NCI-H1436 treated with DMSO at 0.1 percent for 48 hours (cell line): ENCODE results near the gene B3GALT6.
"Not testable (repeated sequence)": the region's sequence is repeated elsewhere in the genome, so short reads cannot be mapped to it uniquely, and the experiment has no call there.

Experiments used
- DNase-seq: peaks from one replicate; lab custom pipeline; 2025; lab: John Stamatoyannopoulos, UW

B3GALT6 gene

GRCh38 chr1:1232208-1232795, at the start of gene B3GALT6:
B3GALT6 (plus strand) TSS chr1:1232237; CDS start chr1:1232279, 42 bp downstream.
- DNase-seq = no peak

DNA sequence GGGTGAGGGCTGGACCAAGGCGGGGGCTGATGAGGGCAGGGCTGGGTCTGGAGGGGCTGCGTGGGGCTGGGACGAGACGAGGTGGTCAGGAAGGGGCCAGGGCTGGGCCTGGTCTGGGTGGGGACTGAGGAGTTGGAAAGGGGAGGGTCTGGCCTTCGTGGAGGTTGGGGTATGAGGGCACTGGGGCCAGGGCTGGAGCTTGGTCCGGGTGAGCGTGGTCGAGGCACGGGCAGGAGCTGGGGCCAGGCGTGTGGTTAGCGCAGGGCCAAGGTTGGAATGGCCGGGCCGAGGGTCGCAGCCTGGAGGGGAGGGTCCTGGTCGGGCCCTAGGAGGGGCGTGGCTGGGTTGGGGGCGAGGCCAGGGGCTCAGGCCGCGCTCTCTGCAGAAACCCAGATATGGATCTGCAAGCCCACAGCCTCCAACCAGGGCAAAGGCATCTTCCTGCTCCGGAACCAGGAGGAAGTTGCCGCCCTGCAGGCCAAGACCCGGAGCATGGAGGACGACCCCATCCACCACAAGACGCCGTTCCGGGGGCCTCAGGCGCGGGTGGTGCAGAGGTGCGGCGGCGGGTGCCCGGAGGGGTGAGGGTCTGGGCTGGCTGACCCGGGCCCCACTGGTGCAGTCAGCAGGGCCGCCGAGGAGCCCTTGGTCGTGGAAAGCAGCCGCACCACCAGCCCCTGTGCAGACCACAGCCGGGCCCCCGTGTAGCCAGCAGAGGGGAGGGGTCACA, 49.4 kb upstream of the B3GALT6 start:
- no peak for DNase-seq

GRCh38 chr1:1183221-1183747, 48.8 kb upstream of the B3GALT6 start:
- DNase-seq = no peak

DNA sequence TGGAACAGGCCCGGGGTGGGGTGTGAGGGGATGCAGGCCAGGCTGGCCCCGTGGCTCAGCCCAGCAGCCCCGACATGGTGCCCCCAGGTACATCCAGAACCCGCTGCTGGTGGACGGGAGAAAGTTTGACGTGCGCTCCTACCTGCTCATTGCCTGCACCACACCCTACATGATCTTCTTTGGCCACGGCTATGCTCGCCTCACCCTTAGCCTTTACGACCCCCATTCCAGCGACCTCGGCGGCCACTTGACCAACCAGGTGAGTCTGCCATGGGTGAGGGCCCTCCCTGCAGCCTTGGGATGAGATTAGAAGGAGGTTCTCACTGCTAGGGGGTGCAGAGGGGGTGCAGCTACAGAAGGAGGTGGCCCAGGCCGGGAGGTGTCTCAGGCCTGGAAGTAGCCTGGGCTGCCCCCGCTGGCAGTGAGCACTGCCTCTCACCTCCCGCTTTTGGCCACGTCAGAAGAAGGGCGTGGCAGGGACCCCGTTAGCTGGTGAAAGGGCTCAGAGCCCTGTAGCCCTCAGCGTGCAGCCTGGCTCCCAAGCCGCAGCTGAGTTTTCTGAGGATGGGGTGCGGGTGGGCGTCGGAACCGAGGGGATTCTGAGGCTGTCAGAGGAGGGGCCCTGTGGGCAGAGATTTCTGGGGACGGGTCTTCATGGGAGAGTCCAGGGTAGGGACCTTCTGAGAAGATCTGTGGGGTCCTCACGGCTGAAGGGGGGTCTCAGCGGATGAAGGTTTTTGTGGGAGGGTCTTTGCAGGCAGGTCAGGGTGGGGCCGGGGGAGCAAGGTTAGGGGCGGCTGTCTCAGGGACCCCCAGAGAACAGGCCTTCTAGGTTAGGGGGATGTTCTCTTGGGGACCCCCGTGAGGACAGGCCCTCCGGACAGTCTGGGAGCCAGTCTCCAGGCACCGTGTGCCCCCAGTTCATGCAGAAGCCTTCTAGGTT, 47.9 kb upstream of the B3GALT6 start:
- DNase-seq = no peak

DNA sequence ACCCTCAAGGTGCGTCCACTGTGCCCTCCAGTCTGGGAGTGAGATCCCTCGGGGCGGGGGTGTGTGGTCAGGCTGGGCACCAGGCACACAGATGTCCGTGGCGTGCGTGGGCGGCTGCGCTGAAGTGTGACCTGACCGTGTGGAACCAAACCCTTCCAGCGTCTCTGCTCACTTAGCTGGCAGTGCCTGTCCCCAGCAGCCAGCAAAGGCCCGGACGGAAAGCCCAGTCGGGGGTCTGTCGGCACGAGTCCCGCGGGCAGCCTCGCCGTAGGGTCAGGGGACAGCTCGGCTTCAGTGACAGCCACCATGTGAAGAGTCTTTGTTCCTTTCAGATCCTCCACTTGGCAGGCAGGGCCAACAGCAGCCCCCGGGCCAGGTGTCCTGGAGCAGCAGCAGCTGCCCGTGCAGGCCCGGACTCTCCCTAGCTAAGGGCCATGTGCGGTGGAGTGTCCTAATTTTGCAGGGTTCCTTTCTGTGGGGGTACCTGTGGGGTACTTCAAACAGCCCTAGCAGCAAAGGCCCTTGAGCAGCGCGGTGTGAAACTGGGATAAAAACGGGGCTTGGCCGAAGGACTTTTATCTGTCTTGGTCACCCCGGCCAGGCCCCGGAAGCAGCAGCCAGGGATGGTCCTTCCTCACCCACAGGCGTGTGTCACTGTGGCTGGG, 46.8 kb upstream of the B3GALT6 start:
- no peak for DNase-seq

GRCh38 chr1:1187938-1188337, 44.1 kb upstream of the B3GALT6 start:
- no peak for DNase-seq

DNA sequence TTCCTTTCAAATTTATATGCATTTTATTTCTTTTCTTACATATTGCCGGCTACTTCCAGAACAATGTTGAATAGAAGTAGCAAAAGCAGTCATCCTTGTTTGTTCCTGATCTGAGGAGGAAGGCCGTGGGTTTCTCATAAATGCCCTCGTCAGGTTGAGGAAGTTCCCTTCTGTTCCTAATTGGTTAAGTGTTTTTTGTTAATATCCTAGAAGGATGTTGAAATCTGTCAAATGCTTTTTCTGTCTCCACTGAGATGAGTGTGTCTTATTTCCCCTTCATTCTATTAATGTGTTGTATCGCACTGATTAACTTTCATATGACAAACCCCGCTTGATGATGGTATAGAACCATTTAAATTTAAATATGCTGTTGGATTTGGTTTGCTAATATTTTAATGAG, 42.9 kb upstream of the B3GALT6 start:
- no peak for DNase-seq

- DNase-seq = no peak
These were observed 40.3 kb upstream of the B3GALT6 start for GRCh38 chr1:1191734-1192133.

DNA sequence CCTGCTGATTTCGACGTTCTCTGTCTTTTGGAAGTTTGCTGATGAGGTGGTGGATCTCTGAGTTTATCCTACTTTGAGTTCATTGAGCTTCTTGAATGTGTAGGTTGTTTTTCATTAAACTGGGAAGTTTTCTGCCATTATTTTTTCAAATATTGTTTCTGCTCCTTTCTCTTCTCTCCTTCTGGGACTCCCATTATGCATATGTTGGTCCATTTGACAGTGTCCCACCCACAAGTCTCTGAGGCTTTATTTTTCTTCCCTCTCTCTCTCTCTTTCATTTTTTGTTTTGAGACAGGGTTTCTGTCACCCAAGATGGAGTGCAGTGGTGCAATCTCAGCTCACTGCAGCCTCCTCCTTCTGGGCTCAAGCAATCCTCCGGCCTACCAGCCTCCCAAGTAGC, 37.3 kb upstream of the B3GALT6 start:
- DNase-seq = no peak

GRCh38 chr1:1195726-1196125, 36.3 kb upstream of the B3GALT6 start:
- not testable (repeated sequence) for DNase-seq

GRCh38 chr1:1196431-1197187, 35.4 kb upstream of the B3GALT6 start:
- DNase-seq = no peak

GRCh38 chr1:1197188-1197500, 34.9 kb upstream of the B3GALT6 start:
- no peak for DNase-seq

- DNase-seq = no peak
These were observed 34.2 kb upstream of the B3GALT6 start for GRCh38 chr1:1197551-1198422.

DNA sequence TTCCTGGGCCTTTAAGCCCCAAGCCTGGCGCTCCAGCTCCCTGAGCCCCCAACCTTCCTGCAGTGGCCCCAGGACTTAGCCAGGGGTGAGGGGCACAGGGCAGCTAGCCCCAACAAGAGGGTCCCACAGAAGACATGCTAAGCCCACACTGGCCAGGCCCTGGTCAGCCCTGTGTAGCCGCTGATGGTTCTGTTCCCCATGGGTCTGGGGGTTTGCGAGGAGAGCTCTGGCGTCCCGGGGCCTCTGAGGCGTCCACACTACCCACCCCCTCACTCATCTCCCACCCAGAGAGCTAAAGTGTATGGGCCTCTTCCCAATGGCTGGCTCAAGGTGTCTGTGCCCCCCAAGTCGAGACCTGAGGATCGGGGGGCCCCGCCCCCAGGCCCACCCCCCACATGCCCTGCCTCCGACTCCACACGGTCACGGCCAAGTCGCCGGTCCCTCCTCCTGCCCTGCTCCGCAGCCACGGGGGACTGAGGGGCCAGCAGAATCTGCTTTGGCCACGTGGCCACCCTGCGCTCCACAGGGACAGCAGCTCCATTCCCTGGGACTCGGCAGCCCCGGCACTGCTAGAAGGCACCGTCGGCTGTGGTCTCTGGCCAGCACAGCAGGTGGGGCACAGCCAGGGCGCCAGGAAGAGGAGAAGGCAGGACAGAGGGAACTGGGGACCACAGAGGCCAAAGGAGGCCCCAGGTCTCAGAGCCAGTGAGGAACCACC, 33.5 kb upstream of the B3GALT6 start:
- no peak for DNase-seq

GRCh38 chr1:1199141-1199960, 32.7 kb upstream of the B3GALT6 start:
- no peak for DNase-seq

DNA sequence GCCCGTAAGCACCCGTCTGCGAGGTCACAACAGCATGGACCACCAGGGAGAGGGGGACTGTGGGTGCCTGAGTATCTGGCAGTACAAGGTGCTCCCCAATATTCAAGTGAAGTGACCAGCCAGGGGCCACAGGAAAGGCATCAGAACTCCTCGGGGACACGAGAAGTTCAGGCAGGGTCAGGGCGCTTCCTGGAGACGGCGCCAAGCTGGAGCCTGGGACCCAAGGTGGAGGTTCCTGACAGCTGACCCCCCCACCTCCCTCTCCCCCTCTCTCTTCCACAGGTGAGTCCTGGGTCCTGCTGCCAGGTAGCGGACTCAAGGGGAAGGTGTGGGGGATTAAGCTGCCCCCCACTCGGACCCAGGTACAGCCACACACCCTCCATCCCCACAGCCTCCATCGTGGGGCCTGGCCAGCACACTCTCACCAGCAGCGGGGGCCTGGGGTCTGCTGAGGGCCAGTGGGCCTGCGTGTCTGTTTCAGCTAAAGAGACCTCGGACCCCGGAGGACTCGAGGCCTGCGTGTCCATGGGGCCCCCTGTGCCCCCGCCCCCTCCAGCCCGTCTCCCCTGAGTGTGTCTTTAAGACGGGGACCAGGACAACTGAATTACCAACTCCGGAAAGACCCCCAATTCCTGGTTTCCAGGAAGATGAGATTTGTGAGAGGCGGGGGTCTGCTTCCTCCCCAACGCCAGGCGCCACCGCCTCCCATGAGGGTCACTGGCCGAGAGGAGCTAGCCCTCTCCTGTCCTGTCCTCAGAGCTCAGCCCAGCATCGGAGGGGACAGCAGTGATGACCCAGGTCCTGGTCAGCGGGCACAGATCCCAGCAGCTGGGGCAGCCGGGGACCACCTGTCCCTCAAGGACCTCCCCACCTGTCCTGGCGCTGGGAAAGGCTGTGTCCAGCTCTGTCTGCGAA, 31.8 kb upstream of the B3GALT6 start:
- DNase-seq = no peak

DNA sequence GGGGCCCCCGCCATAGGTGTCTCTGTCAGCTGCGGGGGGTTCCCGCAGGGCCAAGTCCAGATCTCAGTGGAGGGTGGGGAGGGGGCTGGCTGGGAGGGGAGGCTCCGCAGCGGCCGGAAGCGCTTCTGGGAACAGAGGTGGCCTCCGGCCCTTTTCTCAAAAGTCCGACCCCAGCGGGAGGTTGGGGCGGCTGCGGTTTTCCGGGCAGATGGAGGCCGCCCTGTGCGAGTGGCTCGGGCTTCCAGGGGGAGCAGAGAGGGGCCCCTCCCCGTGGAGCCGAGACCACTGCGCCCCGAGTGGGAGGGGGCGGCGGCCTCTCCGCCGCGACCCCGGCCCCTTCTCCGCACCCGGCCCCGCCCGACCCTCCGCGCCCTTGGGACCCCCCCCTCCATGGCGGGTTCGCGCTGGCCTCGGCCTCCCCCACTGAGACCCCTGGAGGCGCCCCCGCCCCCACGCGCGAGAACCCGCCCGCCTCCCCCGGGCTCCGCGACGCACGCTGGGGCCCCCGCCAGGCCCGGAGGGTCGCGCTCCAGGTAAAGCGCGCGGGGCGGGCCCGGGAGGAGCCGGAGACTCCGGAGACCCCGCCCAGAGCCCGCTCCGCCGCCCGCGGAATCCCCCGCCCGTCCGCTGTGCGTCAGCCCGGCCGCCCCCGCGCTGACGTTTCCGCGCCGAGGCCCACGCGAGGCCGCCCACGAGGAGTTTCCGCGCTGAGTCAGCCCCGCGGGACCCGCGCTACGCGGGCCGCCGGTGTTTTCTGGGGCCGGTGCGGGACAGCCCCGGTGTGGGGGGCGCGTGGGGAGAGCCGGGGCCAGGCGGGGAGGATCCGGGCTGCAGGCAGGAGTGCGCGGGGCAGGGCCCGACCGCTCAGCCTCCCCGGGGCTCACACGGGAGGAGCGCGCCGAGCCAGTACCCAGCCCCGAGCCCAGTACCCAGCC, 30.9 kb upstream of the B3GALT6 start:
- no peak for DNase-seq
